HG03108 (cell line): ENCODE measurements around the gene MMS19.

Experiments used
- ATAC-seq: cut with Tn5 transposase; IDR thresholded peaks from one replicate; pipeline ENCODE4 v1.9.1; 2021; ENCODE audit warnings: moderate library complexity; ENCODE audit not compliant: unreplicated experiment

Gene MMS19

DNA sequence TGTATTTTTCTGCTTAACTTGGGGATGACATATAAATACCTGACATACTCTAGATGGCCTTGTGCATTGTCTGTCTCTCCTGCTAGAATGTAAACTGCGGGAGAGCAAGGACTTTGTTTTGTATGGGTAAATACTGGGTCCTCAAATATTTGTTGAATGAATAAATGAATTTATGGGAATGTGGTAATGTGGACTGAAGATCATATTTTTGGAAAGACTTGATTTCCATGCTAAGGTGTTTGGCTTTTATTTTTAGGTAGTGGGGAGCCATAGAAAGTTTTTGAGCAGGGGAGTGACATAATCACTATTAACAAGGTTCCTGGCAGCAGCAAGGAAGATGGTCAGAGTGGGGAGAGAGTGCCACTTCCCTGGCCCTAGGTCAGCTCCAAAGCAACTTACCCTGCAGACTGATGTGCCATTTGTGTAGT is 27.5 kb upstream of the MMS19 start:
- no peak for ATAC-seq

DNA sequence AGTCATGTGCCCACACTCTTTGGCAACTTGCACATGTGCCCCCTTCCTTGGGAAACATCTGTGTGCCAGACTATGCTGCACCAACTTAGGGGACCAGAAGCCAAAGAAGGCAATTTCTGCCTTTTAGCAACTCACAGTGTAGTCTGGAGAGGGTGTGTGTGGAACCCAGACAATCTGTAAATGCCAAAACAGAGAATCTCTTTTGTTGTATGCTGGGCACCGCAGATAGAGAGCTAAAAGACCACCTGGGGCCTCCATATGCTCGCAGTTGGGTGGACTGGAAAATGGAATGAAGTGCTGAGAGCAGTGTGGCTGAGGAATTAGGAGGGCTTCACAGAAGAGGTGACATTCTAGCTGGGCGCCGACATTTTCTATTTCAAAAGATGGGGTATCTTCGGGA is 26.9 kb upstream of the MMS19 start:
- no peak for ATAC-seq

DNA sequence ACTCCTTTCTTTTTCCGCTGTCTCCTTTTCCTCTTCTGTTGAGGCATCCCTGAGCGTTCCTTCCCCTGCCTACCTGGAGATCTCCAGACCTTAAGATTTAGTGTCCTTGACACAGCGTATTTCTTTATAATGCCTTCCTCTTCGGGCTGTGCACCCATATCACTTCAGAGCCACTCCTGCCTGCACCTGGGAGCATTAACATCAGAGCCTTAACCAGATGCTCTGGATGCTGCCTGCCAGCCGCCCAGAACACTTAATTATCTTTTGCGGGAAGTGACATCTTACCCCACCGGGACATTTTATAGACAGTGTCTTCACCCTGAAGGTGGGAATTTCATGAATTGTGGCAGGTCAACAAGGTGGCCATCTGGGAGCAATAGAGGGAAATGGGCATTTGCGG is 24.7 kb upstream of the MMS19 start:
- no peak for ATAC-seq

DNA sequence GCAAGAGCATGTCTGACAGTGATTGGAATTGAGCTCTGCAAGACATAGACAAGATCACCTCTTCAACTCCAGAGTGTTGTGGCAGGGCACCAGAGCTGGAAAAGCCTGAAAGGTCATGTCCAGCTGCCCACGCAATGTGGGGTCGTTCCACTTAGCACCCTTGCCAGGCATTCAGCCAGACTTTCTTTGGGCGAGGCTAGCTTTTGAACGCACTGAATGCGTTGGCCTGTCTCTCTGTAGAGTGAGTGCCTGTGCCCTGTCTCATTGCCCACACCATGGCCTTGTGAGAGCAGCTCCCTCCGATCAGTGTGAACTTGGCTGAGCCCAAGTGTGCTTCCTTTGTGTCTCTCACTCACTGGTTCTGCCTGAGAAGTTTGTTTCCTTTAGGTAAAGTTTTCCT is 23.8 kb upstream of the MMS19 start:
- ATAC-seq, result no peak

DNA sequence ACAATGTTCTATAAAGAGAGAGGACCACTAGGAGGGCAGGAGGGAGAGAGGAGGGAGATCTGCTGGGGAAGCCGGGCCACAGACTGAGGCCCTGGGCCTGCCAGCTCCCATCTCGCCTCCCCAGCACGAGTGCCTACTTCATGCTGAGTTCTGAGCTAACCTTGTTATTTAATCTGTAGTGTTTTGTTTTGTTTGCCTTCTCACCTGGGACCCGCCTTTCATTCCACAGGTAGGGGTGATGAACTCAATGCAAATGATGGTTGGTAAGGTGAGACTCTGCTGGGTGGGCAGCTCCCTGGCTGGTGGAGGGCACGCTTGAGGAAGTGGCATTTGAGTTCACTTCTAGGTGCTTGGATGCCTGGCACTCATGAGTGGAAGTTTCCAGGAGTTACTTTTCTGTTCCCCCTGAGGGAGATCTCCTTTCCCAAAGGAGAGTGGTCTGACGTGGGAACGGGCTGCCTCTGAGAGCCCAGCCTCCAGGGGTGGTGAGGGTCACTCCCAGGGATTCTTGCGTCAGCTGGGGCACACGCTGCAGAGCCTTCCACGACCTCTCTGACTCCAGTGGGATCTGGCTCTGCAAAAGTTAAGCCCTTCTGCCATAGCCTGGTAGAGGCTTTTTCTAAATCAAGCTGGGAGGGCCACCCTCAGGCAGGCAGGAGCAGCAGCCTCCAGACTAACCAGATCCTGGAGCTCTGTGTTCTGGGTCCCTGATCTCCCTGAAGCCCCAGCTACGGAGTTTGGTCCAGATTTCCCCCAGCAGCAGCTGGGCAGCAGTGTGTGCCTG is 22.9 kb upstream of the MMS19 start:
- no peak for ATAC-seq

DNA sequence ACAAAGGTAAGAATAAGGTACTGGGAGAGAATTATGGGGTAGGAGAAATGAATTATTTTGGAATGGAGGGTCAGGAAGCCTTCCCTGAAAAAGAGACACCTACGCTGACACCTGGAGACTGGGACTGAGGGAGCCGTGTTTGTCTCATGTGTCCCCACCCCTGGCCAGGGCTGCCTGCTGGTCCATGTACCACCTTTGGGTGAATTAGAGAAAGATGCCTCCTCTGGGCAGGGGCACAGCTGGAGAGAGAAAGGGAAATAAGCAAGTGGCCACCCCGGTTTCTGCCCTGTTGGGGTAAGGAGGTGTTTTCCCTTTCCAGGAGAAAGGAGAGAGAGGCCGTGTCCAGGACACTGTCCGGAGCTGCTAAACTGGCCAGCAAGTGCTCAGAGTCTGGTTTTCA is 22.3 kb upstream of the MMS19 start:
- no peak for ATAC-seq

DNA sequence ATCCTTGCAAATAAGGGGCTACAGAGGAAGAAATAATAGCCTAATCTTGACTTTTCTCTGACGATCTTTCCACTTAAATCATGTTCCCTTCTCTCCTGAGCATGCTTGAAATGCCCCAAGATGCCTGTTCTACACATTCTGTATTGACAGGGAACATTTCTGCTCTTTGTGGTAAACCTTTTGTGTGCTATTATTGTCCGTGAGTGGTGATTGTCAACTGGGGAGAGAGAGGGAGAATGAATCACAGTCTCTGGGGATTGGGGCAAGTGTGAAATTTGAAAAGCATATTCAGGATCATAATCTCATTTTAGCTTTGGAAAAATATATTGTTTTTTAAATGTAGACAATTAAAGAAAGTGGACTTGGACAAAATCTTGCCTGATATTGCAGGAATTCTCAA is 21.1 kb upstream of the MMS19 start:
- no peak for ATAC-seq

DNA sequence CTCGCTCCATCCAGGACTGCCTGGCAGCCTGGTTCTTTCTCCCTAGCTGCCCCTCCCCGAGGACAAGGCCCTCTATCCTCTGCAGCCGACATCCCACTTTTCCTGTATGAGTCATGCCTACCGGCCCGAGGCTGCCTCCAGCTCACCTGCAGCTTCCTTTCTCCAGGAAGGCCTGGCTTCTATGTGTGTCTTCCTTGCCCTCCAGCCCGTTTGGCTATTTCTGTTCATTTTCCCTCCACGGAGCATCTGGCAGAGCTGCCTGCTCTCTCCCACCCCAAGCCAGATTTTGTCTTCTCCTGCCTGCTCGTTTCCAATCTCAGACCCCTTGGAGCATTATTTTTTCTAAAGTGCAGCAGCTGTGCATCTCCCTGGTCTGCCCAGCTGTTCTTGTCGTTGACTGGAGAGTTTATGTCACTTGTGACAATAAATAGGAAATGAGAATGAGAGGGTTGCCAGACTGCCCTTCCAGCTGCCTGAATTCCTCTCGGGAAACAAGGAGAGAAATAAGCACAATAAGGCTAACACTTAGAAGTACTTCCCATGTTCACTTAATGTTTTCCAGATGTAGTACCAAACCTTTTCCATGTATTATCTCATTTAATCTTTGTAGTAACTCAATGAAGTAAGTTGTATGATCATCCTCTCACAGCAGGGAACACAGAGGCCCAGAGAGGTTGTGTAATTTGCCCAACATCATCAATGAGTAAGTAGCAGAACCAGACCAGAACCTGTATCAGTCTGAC is 20.2 kb upstream of the MMS19 start:
- no peak for ATAC-seq

DNA sequence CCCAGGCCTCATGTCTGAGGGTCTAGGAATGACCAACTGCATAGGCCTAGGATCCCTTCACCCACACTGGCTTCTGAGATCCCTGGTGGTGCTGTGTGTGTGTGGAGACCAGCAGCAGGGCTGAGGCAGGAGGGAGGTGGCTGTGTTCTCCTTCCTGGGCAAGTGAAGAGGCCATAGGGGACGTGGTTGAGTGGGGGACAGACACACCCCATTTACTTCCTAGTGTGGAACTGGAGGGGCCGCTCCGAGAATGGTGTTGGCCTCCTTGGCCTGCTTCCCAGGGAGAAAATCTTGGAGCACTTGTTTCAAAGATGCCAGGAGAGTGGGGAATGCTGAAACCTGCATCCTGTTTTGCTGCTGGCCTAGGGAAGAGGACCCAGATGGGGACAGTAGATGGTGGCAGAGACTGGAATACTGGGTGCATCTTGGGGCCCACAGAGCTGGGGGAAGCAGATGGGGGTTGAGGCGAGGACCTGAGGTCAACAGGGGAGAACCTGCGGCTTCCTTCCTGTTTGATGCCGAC is 19.6 kb upstream of the MMS19 start:
- no peak for ATAC-seq

DNA sequence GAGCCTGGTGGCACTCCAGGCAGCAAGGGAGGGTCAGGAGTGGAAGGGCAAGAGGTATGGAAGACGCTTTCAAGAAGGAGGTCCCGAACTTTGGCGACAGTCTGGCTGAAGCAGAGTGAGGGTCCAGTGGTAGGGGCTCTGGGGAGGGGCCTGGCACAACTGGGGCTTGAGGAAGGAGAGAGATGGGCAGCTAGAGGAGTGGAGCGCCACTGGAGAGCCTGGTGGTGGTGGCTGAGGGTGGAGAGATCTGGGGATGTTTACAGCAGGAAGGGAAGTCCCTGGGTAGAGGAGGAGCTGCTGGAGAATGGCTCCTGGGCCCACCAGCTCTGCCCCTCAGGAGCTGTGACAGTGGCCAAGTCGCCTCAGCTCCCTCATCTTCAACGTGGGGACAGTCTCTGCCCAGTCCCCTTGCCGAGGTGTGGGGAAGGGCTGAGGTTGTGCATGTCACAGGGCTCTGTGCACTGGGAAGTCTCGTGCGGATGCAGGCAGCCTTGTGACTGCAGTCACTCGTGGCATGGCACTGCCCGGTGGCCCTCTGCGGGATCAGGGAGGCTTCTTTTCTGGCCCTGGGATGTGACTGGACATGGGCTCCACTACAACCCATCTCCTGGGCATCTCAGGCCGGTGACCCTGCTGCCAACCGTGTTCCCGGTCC is 19.0 kb upstream of the MMS19 start:
- ATAC-seq, result no peak

DNA sequence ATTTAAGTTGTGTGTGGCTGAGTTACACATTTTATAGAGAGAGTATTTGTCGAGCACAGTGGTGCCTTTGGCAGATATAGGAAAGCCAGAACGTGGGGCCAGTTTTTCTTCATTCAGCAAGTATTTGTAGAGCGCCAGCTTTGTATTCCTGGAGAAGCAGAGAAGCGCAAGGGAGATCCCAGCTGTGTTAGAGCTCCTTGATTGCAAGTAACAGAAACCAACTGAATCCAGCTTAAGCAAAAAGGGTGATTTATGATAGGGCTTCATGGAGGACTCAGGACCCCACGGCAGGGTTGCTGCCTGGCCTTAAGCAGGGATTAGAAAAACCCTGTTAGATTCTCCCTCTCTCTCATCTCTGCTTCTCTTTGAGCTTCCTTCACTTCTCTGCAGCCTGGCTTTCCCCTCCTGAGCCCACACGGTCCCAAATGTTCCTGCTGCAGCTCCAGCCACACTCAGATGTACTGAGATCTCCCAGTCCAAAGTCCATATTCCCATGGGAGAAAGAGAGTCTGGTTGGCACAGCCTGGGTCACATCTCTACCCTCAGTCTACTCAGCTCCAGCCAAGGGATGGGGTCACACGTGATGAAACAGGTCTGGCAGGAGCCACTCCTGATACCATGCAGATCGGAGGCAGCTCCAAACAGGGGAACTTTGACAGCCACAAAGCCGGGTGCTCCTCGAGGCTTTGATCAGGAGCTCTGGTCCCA is 17.2 kb upstream of the MMS19 start:
- ATAC-seq, result no peak

DNA sequence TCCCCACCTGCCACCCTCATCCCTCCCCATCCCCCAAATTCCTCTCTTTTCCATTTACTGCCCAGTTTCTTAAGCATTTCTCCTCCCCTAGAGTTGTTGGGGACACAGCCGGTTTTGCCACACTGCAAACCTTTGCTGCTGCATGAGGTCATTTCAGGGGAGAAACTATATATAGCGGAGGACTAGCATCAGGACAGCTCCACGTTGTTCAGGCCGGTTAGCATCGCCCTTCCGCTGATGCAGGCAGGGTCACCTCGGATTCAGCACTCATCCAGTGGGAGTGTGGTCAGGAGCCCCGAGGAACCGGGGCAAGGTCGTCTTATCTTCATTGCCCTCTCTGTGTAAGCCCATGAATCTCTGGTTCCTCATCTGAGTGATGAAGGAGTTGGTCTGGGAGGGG is 16.1 kb upstream of the MMS19 start:
- no peak for ATAC-seq

DNA sequence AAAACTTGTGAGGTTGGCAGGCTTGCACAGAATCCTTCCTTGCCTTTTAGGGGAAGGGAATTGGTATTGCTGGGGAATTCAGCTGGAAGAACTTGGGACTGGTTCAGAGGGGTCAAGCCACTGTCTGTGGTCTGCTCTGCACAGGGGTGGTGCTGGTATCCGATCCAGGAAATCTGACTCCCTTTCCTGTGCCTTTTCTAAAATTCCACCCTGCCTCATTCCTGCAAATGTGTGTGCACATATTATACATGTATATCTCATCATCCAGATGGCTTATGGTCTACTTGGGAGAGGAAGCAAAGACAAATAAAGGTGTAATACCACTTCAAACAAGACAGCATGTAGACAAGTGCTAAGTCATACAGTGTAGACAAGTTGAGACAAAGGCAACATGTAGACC is 14.8 kb upstream of the MMS19 start:
- no peak for ATAC-seq

DNA sequence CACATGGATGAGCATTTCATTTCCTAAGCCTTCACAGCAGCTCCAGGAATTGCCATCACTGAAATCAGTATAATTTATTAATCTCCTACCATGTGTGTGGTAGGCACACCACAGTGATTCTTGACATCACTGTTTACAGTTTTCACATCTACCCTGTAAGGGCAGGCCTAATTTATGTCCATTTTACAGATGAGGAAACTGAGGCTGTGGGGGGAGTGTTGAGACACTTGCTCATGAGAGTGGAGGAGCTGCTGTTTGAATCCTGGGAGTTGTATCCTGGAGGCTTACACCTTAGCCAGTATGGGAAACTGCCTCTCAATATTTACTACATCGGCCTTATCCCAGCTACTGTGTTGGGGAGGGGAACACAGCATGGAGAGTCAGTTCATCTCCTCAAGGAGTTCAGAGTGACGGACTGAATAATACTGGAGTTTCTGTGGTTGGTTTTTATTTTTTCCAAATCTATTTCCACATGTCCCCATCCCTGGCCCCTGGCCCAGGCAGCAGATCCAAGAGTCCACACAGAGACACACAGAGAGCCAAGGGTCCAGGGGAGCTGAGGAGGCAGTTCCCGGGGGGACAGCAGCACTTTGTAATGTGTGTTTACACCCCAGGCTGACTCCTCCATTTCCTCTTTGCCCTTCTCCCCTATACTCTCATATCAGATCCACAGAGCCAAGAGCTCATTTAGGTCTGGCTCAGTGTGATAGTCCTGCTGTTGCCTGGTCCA is 13.7 kb upstream of the MMS19 start:
- no peak for ATAC-seq

DNA sequence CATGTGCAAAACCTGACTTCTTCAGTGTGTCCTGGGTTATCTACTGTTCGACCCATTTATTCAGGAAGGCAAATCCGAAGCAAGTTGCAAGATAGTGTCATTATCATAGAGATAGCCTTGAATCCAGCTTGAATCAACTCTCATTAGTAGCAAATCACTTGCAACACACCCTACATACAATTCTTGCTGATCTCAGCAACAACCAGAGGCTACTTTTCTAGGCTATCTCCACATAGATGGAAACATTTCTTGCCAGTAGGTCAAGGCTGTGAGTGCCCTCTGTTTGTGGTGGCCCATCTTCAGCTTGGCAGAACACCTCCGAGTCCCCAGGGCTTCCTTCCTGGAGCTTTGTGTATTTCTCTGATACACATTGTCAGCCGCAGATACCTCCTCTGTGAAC is 12.5 kb upstream of the MMS19 start:
- no peak for ATAC-seq

DNA sequence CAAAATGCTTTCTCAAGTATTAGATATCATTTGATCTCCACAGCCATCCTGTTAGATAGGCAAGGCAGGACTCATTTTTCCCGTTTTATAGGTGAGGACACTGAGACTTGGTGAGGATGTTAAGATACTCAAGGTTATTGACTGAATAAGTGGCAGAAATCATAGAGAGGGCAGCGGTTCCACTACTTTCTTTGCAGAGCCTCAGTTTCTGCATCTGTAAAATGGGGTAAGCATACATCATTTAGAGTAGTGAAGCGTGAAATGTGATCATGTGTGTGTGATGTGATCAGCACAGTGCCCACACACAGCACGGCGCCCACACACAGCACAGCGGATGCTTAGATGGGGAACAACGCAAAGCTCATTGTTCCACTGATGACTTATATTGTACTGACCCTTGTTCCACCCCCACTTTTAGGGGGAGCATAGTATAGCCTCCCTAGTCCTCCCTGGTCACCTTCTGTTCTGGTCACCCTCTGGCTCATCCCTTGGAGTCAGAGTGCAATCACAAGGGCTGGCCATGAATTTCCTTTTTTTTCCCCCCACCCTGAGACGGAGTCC is 11.0 kb upstream of the MMS19 start:
- no peak for ATAC-seq

DNA sequence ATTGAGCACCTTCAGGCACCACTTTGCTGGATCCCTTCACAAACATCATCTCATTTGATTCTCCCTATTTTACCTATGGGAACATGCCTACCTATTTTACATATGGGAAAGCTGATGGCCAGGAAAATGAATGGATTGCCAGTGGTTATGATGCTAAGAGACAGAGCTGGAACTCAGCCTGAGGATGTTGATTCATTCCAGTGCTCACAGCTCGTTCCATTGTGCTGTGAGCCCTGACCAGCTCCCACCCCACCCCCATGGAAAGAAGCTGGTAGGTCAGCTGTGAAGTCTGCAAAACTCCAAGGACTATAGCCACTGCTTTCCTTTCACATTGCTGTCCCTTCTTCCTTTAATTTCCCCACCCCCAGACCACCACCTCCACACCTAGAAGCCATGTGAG is 10.1 kb upstream of the MMS19 start:
- ATAC-seq, result no peak

DNA sequence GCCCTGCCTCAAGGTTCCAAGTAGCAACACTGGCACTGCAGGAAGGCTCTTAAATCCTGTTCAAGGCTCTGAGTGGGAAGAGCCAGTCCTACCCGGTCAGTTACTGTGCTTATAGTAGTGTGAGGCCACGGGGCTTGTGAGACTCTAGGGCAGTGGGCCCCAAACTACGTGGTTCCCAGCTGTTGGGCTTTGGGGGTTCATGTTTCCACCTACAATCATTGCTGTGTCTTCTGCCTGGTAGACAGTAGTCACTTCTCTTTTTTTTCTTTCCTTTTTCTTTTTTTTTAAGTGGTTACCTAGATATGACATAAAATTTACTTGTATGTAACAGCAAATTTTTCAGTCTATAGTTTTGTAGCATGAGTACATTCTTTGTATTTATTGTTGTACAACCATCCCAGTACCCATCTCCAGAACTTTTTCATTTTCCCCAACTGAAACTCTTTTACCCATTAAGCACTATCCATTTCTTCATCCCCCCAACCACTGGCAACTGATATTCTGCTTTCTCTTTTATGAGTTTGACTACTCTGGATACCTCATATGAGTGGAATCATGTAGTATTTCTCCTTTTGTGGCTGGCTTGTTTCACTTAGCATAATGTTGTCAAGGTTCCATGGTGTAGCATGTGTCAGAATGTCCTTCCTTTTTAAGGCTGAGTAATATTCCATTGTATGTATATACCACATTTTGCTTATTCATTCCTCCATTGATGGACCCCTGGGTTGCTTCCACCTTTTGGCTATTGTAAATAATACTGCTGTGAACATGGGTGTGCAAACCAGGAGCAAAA is 8.2 kb upstream of the MMS19 start:
- no peak for ATAC-seq

DNA sequence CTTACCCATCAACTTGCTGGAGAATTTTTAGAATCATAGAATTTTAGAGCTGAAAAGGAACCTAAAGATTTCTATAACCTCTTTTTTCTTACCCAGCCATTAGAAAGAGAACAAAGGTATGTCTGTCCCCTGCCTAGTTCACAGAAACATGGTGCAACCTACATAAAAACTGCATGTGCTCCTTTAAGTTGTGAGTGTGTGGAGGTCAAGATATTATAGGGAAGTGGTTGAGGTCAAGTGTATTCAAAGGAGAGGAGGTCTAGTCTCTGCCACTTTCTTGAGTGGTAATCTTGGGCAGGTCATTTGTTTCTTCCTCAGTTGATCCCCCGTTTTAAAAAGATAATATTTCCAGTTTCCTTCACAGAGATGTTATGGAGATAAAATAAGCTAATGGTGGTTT is 6.9 kb upstream of the MMS19 start:
- ATAC-seq, result no peak
